Lower leg skin (tissue), 4 donors: Measurements from ENCODE around the gene SETD3. TPM values are rescaled to one million over a fixed set of nuclear protein-coding genes. Genes with fewer than 3 reads are reported as not detected.
"Not testable (repeated sequence)": the region's sequence is repeated elsewhere in the genome, so short reads cannot be mapped to it uniquely, and the experiment has no call there.

ENCODE experiments used
- DNase-seq, 2 donors: peaks; one replicate each; pipeline ENCODE4 v3.0.0-alpha.2; 2019; ENCODE audit warnings: low spot score in 2 of 2
- H3K4me3 ChIP-seq: fragments of 200-600 bp; sonication (generic); 2 replicates; pipeline ENCODE4 v1.5.1; 2017; ENCODE audit warnings: mild to moderate bottlenecking, low read depth; ENCODE audit not compliant: poor library complexity, severe bottlenecking
- POLR2A ChIP-seq, 2 donors: fragments of 450-650 bp; IDR thresholded peaks; one replicate each; pipeline ENCODE4 v1.6.1; 2016 to 2017; ENCODE audit warnings: antibody characterized with exemption in 2 of 2, mild to moderate bottlenecking in 1 of 2, moderate library complexity in 1 of 2
- WGBS, 2 donors: methylation state at CpG; one replicate each; pipeline ENCODE4 v1.1.5; 2018; 5-methylcytosine and 5-hydroxymethylcytosine counted together
- intact Hi-C: fragments of 100-400 bp; cut with DNase I; formaldehyde crosslinking; loops from one replicate; pipeline ENCODE4 v1.15.0; 2023; ENCODE audit warnings: low total_unique reads
- total RNA-seq, 4 donors: library from RNA; depleted of rRNA; stranded (reverse); fragments of >200 nt; gene quantifications; one replicate each; pipeline ENCODE4 v1.1.0, GENCODE V29; 2016
- TF ChIP-seq, protein P1 (sequence below), 3 donors: fragments of 450-650 bp; IDR thresholded peaks; one replicate each; pipeline ENCODE4 v1.5.1; 2016; ENCODE audit warnings: antibody characterized with exemption in 3 of 3, mild to moderate bottlenecking in 3 of 3, moderate library complexity in 2 of 3

SETD3 gene
- total RNA-seq, 4 donors from 2014 or later, result 36.8 to 62.5 (median 47.6) TPM

DNA sequence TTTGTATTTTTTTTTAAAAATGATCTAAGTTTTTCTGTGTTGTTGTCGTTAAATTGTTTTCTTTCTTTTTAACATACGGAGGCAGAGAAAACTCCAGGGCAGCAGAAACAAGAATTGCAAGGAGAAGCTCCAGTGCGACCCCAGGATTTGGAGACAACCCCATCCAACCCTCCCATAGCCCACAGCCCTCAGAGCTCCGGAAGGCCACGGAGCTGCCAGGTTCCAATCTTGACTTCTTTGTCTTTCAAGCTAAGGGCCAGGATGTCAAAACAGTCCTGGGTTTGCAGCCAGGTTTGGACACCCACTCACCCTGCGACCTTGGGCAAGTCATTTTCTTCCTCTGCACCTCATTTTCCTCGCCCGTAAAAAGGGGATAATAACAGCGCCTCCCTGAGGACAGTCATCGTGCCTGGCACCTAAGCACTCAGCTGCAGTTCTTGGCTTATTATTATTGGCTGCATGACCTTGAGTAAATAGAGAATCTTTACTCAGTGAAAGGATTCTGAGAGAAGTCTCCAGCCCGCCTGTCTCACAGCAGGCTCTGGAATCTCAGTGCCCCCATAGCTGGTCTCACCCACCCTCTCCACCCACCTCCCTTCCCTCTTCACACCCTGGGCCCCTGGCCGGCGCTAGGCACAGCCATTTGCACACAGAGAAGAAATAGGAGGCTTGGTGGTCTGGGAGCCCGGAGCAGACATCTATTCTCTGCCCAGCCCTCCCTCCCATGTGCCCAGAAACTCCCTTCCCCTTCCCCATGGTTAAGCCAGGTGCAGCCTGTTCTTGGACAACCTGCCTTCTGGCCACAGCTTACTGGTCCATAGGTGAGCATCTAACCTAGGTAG, 129.3 kb downstream of the SETD3 start:
- DNase-seq, result no peak
- no peak overlapping the region for H3K4me3 ChIP-seq
- intact Hi-C loops, result no loop called here
- WGBS, 2 donors, result 55 to 59% methylated on average over 14 of the region's 14 CpGs
- TF ChIP-seq, protein P1, sequence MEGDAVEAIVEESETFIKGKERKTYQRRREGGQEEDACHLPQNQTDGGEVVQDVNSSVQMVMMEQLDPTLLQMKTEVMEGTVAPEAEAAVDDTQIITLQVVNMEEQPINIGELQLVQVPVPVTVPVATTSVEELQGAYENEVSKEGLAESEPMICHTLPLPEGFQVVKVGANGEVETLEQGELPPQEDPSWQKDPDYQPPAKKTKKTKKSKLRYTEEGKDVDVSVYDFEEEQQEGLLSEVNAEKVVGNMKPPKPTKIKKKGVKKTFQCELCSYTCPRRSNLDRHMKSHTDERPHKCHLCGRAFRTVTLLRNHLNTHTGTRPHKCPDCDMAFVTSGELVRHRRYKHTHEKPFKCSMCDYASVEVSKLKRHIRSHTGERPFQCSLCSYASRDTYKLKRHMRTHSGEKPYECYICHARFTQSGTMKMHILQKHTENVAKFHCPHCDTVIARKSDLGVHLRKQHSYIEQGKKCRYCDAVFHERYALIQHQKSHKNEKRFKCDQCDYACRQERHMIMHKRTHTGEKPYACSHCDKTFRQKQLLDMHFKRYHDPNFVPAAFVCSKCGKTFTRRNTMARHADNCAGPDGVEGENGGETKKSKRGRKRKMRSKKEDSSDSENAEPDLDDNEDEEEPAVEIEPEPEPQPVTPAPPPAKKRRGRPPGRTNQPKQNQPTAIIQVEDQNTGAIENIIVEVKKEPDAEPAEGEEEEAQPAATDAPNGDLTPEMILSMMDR (IDR thresholded peaks at IDR 0.05), result no peak
- no peak for TF ChIP-seq POLR2A (IDR thresholded peaks at IDR 0.05)

DNA sequence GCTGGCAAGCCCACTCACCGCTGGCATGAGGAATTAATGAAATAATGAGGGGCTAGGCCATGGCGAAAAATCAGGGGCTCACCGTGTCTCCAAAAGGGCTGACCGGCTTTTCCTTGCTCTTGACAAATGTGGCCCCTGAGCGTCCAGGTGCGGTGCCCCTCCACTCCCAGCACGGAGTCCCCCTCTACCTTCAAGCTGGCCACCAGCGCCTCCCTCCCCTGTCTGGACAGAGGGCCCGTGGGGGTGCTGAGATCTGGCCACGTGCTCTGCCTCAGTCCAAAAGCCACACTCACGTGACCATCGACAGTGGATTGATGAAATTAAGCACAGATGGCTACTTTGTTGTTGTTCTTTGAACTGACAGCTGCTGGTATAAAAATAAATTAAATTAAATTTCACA, 129.9 kb downstream of the SETD3 start:
- 72 to 75% methylated on average over 12 of the region's 12 CpGs for WGBS, 2 donors
- TF ChIP-seq, protein P1 (IDR thresholded peaks at IDR 0.05), result no peak
- no peak for TF ChIP-seq POLR2A (IDR thresholded peaks at IDR 0.05)
- intact Hi-C loops, result no loop called here
- no peak for DNase-seq
- no peak overlapping the region for H3K4me3 ChIP-seq

DNA sequence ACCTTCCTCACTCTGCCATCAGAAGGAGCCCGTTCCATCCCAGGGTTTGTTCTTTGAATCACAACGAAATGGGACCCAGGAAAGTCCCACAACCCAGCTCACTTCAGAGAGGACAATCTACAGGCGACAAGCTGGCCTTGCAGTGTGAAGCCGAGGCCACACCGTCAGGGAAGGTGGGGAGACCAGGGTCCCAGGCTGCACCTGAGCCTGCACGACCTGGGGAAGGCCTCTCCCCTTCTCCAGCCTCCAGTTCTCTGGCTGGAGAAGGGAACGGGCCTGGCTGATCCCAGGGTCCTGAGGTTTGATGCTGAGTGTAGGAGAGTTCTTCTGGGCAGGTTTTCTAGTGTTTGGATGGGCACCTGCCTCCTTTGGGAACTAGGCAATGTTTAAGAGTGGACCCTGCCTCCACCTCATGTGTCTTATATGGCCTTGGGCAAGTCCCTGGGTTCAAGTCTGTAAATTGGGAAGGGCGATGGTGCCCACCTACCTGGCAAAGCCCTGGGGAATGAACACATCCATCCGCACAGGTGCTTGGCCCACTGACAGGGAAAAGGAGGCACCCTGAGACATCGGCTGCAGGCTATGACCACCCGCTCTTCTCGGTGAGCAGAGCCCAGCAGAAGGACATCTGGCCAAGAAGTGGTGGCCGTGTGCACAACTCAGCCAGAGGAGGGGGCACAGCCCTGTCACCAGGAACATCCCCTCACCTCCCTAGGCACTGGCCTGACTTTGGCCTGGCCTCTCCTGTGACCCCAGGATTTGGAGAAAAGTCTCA, 130.8 kb downstream of the SETD3 start:
- DNase-seq, result no peak
- TF ChIP-seq POLR2A (IDR thresholded peaks at IDR 0.05), result no peak
- TF ChIP-seq, protein P1 (IDR thresholded peaks at IDR 0.05), result no peak
- H3K4me3 ChIP-seq, result no peak overlapping the region
- intact Hi-C loops, result no loop called here
- WGBS, 2 donors, result 81 to 82% methylated on average over 13 of the region's 13 CpGs

DNA sequence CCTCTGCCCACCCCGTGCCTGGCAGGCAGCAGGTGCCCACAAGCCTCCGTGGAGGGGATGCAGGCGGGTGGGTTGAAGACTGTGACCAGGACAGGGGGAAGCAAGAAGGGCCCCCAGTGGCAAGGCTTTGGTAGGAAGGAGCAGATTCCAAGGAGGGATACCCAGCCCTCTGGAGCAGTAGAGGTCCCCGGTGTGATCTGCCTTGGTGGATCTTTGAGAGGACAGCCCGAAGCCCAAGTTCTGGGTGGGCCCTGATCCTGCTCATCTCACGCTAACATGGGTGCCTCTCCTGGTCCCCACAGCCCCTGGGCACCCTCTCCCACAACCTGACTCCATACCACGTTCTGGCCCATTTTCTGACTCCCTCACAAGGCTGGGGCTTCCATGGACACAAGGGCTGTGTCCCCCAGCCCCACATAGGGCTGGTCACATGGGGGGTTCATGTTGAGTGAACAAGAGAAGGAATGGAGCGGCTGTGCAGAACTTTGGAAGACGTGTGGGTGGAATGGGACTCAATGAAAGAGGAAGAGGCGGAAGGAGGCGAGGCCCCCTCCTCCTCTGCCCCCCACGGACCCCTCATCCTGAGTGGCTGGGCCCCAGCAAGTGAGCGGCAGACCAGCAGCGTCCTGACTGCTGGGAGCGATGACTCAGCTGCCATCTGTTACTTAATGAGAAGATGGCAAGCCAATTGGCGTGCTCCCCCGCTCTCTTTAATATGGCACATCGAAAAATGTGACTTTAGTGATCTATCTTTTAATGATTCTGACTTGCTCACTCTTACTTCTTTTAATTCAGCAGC, 131.6 kb downstream of the SETD3 start:
- 77 to 85% methylated on average over 17 to 18 of the region's 18 CpGs for WGBS, 2 donors
- intact Hi-C loops, result no loop called here
- no peak for DNase-seq
- no peak overlapping the region for H3K4me3 ChIP-seq
- TF ChIP-seq, protein P1 (IDR thresholded peaks at IDR 0.05), result no peak
- no peak for TF ChIP-seq POLR2A (IDR thresholded peaks at IDR 0.05)

DNA sequence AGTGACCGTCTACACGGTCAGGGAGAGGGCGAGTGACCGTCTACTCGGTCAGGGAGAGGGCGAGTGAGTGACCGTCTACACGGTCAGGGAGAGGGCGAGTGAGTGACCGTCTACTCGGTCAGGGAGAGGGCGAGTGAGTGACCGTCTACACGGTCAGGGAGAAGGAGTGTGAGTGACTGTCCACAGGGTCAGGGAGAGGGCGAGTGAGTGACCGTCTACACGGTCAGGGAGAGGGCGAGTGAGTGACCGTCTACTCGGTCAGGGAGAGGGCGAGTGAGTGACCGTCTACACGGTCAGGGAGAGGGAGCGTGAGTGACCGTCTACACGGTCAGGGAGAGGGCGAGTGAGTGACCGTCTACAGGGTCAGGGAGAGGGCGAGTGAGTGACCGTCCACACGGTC, 132.4 kb downstream of the SETD3 start:
- 90% methylated on average over 31 of the region's 31 CpGs for WGBS, 2 donors
- H3K4me3 ChIP-seq, intact Hi-C loops, DNase-seq: not testable (repeated sequence)

Other genes starting within 250 kb of the SETD3 start
- gene BCL11B, start 208.7 kb downstream of the SETD3 start, total RNA-seq, result 10 to 100 TPM; 39.1 to 74.3 (median 51.7) TPM
- 10 to 100 TPM; 15.0 to 29.4 (median 25.3) TPM for gene CCNK, start 550 bp upstream of the SETD3 start, total RNA-seq
- gene CCDC85C, start 123.3 kb upstream of the SETD3 start, total RNA-seq, result 10 to 100 TPM; 17.2 to 47.7 (median 33.3) TPM
- 1 to 10 TPM in 2 of 4 donors, under 1 TPM in 2; 0.59 to 2.4 (median 0.92) TPM for gene HHIPL1, start 164.3 kb upstream of the SETD3 start, total RNA-seq
- 1 to 10 TPM in 1 of 4 donors, under 1 TPM in 2, not detected in 1; 0.13 to 4.7 (median 0.55) TPM for gene CYP46A1, start 203.4 kb upstream of the SETD3 start, total RNA-seq